NT2/D1 (cell line): ENCODE results near the gene LHFPL3.
A peak's percentile ranks its signal among the peaks of the same experiment; 100 is the strongest.
"Not testable (repeated sequence)": the region's sequence is repeated elsewhere in the genome, so short reads cannot be mapped to it uniquely, and the experiment has no call there.

Experiments
- DNase-seq: peaks from one replicate; pipeline ENCODE4 v3.0.0-alpha.2; 2011; ENCODE audit warnings: low read depth, low spot score
- H3K27me3 ChIP-seq: 2 replicates; pipeline ENCODE4 v1.6.0; 2011; ENCODE audit warnings: mild to moderate bottlenecking; ENCODE audit not compliant: insufficient read length, insufficient read depth
- H3K36me3 ChIP-seq: 2 replicates; pipeline ENCODE4 v1.6.1; 2011; ENCODE audit warnings: mild to moderate bottlenecking, low read length, mixed read lengths; ENCODE audit not compliant: insufficient read depth, insufficient read length
- H3K4me1 ChIP-seq: 2 replicates; pipeline ENCODE4 v1.5.1; 2011; ENCODE audit not compliant: insufficient read depth, insufficient read length
- H3K4me3 ChIP-seq: 2 replicates; pipeline ENCODE4 v1.5.1; 2011; ENCODE audit warnings: low read depth; ENCODE audit not compliant: insufficient read length
- H3K9ac ChIP-seq: 2 replicates; pipeline ENCODE4 v1.6.0; 2011; ENCODE audit warnings: low read depth; ENCODE audit not compliant: insufficient read length
- H3K9me3 ChIP-seq: 2 replicates; pipeline ENCODE4 v1.5.1; 2011; ENCODE audit warnings: mild to moderate bottlenecking, low read length; ENCODE audit not compliant: insufficient read depth
- SUZ12 ChIP-seq: IDR thresholded peaks from 2 replicates; pipeline ENCODE4 v1.6.1; 2011; ENCODE audit not compliant: insufficient read length, insufficient read depth; ENCODE audit errors: extremely low read depth
- YY1 ChIP-seq: IDR thresholded peaks from 2 replicates; pipeline ENCODE4 v1.6.1; 2011; ENCODE audit not compliant: insufficient read length, insufficient read depth
- ZNF274 ChIP-seq: IDR thresholded peaks from 2 replicates; pipeline ENCODE4 v1.6.1; 2011; ENCODE audit warnings: mild to moderate bottlenecking, low read depth, low read length

The LHFPL3 gene

DNA sequence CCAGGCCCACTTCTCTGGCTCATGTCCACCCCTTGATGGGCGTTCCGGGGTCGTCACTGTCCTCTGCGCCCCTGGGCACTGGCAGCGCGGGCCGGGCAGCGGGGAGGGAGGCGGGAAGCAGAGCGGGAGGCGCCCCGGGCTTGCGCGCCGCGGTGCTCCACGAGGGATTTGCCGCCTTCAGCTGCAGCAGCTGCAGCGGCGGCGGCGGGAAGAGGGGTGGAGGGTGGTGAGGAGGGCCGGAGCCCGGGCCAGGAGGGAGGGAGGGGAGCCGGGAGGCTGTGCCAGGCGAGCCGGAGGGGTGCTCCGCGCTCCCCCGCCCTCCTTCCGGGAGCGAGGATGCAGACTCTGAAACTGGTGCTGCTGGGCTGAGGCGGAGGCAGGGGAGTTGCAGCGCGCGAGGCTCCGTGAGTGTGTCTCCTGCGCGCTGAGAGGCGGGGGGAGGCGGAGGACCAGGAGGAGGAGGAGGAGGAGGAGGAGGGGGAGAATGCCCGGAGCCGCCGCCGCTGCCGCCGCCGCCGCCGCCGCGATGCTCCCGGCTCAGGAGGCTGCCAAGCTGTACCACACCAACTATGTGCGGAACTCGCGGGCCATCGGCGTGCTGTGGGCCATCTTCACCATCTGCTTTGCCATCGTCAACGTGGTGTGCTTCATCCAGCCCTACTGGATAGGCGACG is at the start of gene LHFPL3:
TSS of gene LHFPL3 (plus strand) at position 308 of the 674 bp plus-strand sequence.
- H3K27me3 ChIP-seq = peaks cover 65% of the 10 kb centered on the region
- DNase-seq = no peak

DNA sequence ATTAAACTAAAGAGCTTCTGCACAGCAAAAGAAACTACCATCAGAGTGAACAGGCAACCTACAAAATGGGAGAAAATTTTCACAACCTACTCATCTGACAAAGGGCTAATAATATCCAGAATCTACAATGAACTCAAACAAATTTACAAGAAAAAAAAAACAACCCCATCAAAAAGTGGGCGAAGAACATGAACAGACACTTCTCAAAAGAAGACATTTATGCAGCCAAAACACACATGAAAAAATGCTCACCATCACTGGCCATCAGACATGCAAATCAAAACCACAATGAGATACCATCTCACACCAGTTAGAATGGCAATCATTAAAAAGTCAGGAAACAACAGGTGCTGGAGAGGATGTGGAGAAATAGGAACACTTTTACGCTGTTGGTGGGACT is 46.7 kb upstream of the LHFPL3 start:
- not testable (repeated sequence) for H3K36me3 ChIP-seq, H3K4me3 ChIP-seq, H3K27me3 ChIP-seq, H3K9me3 ChIP-seq, H3K4me1 ChIP-seq, H3K9ac ChIP-seq, DNase-seq

More for the DNA sequence above, at the start of gene LHFPL3:
- Histone ChIP-seq H3K9ac (peak within 1 kb of the TSS; percentile 72), H3K4me3 (peak within 1 kb of the TSS; percentile 56), H3K4me1 (no peaks in the 10 kb centered on the region), H3K9me3 (no peaks in the 10 kb centered on the region), H3K36me3 (no peaks in the 10 kb centered on the region)
- TF ChIP-seq YY1 (no peak), SUZ12 (peak; percentile 49)

DNA sequence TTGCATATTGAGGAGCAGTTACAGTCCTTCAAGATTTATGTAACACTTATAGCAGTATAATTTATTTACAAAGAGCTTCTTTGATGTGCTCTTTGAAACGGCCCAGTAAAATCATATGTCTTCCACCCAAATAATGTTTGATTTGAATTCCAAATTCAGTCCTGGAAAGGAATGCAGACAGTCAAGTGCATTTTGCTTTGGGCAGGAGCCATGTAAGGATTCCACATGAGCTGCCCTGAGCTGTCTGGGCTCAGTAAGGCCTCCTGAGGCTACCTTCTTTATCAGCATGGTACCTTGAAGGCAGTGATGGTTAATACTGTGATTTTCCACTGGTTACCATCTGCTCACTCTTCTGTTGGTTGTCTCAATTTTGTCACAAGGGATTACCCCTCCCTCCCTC is 41.6 kb upstream of the LHFPL3 start:
- H3K9me3 ChIP-seq = no peaks in the 10 kb centered on the region
- no peaks in the 10 kb centered on the region for H3K4me1 ChIP-seq
- H3K9ac ChIP-seq = no peak overlapping the region
- DNase-seq = no peak
- H3K36me3 ChIP-seq = no peaks in the 10 kb centered on the region
- H3K4me3 ChIP-seq = no peak overlapping the region
- H3K27me3 ChIP-seq = no peaks in the 10 kb centered on the region
- TF ChIP-seq SUZ12 (no peak), ZNF274 (no peak), YY1 (no peak)

DNA sequence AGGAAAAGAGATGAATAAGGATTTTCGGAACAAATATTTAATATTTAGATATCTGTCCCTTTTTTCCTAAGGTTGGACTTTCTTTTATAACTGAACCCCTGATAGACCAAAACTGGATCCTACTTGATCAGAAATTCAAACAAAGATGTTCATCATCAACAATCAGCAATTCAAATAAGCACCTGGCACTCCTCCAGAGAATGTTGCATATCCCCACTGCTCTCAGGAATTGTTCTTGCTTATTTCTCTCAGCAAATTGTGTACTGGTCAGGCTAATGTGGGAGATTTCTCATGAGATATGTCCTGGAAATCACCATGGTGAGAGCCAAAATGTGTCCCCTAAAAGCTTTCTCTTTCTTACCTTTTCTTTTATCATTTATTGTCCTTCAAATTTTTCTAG is 40.3 kb upstream of the LHFPL3 start:
- Histone ChIP-seq H3K4me1 (no peaks in the 10 kb centered on the region), H3K27me3 (no peaks in the 10 kb centered on the region), H3K9me3 (no peaks in the 10 kb centered on the region), H3K9ac (no peak overlapping the region), H3K36me3 (no peaks in the 10 kb centered on the region), H3K4me3 (no peak overlapping the region)
- TF ChIP-seq YY1 = no peak
- TF ChIP-seq ZNF274 = no peak
- no peak for TF ChIP-seq SUZ12
- DNase-seq = no peak

DNA sequence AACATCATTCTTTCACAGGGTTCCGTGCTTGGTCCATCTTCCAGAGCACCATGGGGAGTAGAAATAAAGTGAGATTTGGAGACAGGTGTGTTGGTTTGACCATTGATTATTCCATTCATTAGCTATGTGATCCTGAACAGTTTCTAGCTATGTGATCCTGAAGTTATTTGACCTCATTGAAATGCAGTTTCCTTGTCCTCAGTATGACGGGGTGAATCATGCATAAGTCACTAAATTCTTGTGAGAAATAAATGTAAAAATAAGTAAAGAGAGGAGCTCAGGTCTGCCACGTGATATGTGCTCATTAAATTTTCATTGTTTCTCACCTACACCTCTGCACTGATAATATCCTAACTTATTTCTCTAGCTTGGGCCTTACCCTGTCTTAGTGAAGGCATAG is 34.1 kb upstream of the LHFPL3 start:
- TF ChIP-seq SUZ12 (no peak), ZNF274 (no peak), YY1 (no peak)
- no peak for DNase-seq
- H3K27me3 ChIP-seq = no peaks in the 10 kb centered on the region

DNA sequence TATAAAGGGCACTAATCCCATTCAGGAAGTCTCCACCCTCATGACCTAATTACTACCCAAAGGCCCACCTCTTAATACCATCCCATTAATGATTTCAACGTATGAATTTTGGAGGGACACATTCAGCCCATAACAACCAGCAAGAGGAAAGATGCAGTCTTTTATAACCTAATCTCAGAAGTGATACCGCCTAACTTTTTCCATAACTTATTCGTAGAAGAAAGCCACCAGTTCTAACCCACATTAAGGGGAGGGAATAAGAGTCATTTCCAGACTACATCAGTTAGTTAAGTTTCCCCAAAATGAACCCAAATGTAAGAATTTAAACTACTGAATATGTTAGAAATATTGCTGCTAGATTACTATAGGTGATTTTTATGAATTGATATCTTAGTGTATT is 32.1 kb upstream of the LHFPL3 start:
- no peak for DNase-seq
- no peaks in the 10 kb centered on the region for H3K27me3 ChIP-seq
- no peak overlapping the region for H3K9ac ChIP-seq
- H3K4me3 ChIP-seq = no peak overlapping the region
- TF ChIP-seq YY1 (no peak), ZNF274 (no peak)
- no peaks in the 10 kb centered on the region for H3K9me3 ChIP-seq
- no peaks in the 10 kb centered on the region for H3K36me3 ChIP-seq
- no peaks in the 10 kb centered on the region for H3K4me1 ChIP-seq

More for the DNA sequence above, 34.1 kb upstream of the LHFPL3 start:
- Histone ChIP-seq H3K9me3 (no peaks in the 10 kb centered on the region), H3K36me3 (no peaks in the 10 kb centered on the region), H3K9ac (no peak overlapping the region), H3K4me3 (no peak overlapping the region), H3K4me1 (no peaks in the 10 kb centered on the region)

DNA sequence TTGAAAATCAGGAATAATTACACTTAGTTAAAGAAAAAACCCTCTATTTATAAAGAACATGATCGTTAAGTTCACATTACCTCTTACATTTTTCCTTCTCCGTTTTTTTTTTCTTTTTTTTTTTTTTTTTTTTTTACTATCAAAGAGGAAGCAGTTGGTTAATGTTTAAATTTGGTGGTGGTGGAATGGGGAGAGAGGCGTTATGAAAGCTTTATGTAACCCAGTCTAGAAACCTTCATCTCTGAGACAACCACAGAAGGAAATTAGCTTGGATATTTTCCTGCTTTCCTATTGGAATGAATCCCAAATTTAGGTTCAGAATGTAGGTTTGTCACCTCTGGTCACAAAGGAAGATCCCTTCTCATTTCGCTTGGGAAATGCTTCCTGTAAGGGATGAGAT is 31.5 kb upstream of the LHFPL3 start:
- no peak overlapping the region for H3K4me3 ChIP-seq
- no peak for TF ChIP-seq YY1
- DNase-seq = no peak
- no peaks in the 10 kb centered on the region for H3K9me3 ChIP-seq
- no peaks in the 10 kb centered on the region for H3K27me3 ChIP-seq
- no peak overlapping the region for H3K9ac ChIP-seq
- H3K4me1 ChIP-seq = no peaks in the 10 kb centered on the region
- no peaks in the 10 kb centered on the region for H3K36me3 ChIP-seq

DNA sequence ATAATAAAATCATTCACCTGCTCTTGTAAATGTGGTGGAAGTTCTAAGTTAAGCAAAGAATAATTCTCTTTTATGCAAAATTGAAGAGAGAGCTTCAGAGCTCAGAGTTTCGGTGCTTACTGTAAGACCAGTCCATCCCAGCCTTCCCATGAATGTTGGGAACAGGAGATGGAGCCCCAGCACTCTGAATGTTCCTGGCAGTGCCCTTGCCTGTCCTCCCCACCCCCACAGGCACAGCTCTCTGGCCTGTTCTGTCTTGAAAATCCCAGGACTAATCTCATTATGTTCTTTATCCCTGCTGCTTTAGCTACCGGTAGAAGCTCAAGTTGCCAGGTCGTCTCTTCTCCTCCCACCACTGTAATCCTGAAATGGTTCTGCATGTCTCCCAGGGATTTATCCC is 29.1 kb upstream of the LHFPL3 start:
- H3K36me3 ChIP-seq = no peaks in the 10 kb centered on the region
- no peaks in the 10 kb centered on the region for H3K27me3 ChIP-seq
- no peaks in the 10 kb centered on the region for H3K4me1 ChIP-seq
- H3K9me3 ChIP-seq = no peaks in the 10 kb centered on the region
- H3K4me3 ChIP-seq = no peak overlapping the region
- no peak for TF ChIP-seq YY1
- TF ChIP-seq SUZ12 = no peak
- TF ChIP-seq ZNF274 = no peak
- no peak for DNase-seq
- H3K9ac ChIP-seq = no peak overlapping the region
